ENCODE data around the gene SIX6. TPM values are rescaled to one million over a fixed set of nuclear protein-coding genes. Genes with fewer than 3 reads are reported as not detected.

The SIX6 gene
- total RNA-seq, 1 experiment from 2014 or later, result not detected

GRCh38 chr14:60514378-60514740 is 5.4 kb downstream of the SIX6 start:
- Mint-ChIP-seq H3K4me1 (ENCODE audit: low read depth, unreplicated experiment) (no peaks in the 10 kb centered on the region), H3K27ac (ENCODE audit: unreplicated experiment) (no peak overlapping the region), H3K36me3 (ENCODE audit: insufficient read depth, unreplicated experiment) (peaks cover 13% of the 10 kb centered on the region), H3K27me3 (ENCODE audit: unreplicated experiment) (peaks cover 51% of the 10 kb centered on the region), H3K9me3 (ENCODE audit: low read depth, unreplicated experiment) (no peaks in the 10 kb centered on the region), H3K4me3 (ENCODE audit: low read depth, unreplicated experiment) (peak overlapping the region; percentile 74)
- DNase-seq, result no peak
- BruUV-seq (replicated peaks), result no TSS peak
- intact Hi-C loops (cut with micrococcal nuclease; ENCODE audit: unreplicated experiment), result no loop called here
- TF ChIP-seq CTCF (IDR thresholded peaks at IDR 0.05; ENCODE audit: unreplicated experiment), result no peak
- CTCF ChIA-PET, result no interaction called here

GRCh38 chr14:60514741-60515491 is 6.0 kb downstream of the SIX6 start:
- peaks cover 51% of the 10 kb centered on the region for H3K27me3 Mint-ChIP-seq (ENCODE audit: unreplicated experiment)
- peak; percentile 37 for TF ChIP-seq CTCF (IDR thresholded peaks at IDR 0.05; ENCODE audit: unreplicated experiment)
- no peaks in the 10 kb centered on the region for H3K4me1 Mint-ChIP-seq (ENCODE audit: low read depth, unreplicated experiment)
- peaks cover 13% of the 10 kb centered on the region for H3K36me3 Mint-ChIP-seq (ENCODE audit: insufficient read depth, unreplicated experiment)
- H3K27ac Mint-ChIP-seq (ENCODE audit: unreplicated experiment), result no peak overlapping the region
- H3K9me3 Mint-ChIP-seq (ENCODE audit: low read depth, unreplicated experiment), result no peaks in the 10 kb centered on the region
- intact Hi-C loops (cut with micrococcal nuclease; ENCODE audit: unreplicated experiment), result no loop called here
- H3K4me3 Mint-ChIP-seq (ENCODE audit: low read depth, unreplicated experiment), result peak overlapping the region; percentile 74
- CTCF ChIA-PET, result no interaction called here
- BruUV-seq (replicated peaks), result no TSS peak
- DNase-seq, result peak; percentile 59

- H3K9me3 Mint-ChIP-seq (ENCODE audit: low read depth, unreplicated experiment), result no peaks in the 10 kb centered on the region
- peaks cover 13% of the 10 kb centered on the region for H3K36me3 Mint-ChIP-seq (ENCODE audit: insufficient read depth, unreplicated experiment)
- no peak overlapping the region for H3K27ac Mint-ChIP-seq (ENCODE audit: unreplicated experiment)
- no TSS peak for BruUV-seq (replicated peaks)
- intact Hi-C loops (cut with micrococcal nuclease; ENCODE audit: unreplicated experiment), result no loop called here
- peaks cover 57% of the 10 kb centered on the region for H3K27me3 Mint-ChIP-seq (ENCODE audit: unreplicated experiment)
- peak overlapping the region; percentile 74 for H3K4me3 Mint-ChIP-seq (ENCODE audit: low read depth, unreplicated experiment)
- CTCF ChIA-PET, result no interaction called here
- no peak for DNase-seq
- no peak for TF ChIP-seq CTCF (IDR thresholded peaks at IDR 0.05; ENCODE audit: unreplicated experiment)
- H3K4me1 Mint-ChIP-seq (ENCODE audit: low read depth, unreplicated experiment), result no peaks in the 10 kb centered on the region
These were observed 6.8 kb downstream of the SIX6 start for GRCh38 chr14:60515511-60516289.

- H3K4me3 Mint-ChIP-seq (ENCODE audit: low read depth, unreplicated experiment), result no peak overlapping the region
- CTCF ChIA-PET, result no interaction called here
- H3K27ac Mint-ChIP-seq (ENCODE audit: unreplicated experiment), result peak overlapping the region; percentile 23
- DNase-seq, result no peak
- no peaks in the 10 kb centered on the region for H3K27me3 Mint-ChIP-seq (ENCODE audit: unreplicated experiment)
- H3K36me3 Mint-ChIP-seq (ENCODE audit: insufficient read depth, unreplicated experiment), result no peaks in the 10 kb centered on the region
- no TSS peak for BruUV-seq (replicated peaks)
- H3K9me3 Mint-ChIP-seq (ENCODE audit: low read depth, unreplicated experiment), result no peaks in the 10 kb centered on the region
- intact Hi-C loops (cut with micrococcal nuclease; ENCODE audit: unreplicated experiment), result no loop called here
- no peak for TF ChIP-seq CTCF (IDR thresholded peaks at IDR 0.05; ENCODE audit: unreplicated experiment)
- peaks cover 24% of the 10 kb centered on the region for H3K4me1 Mint-ChIP-seq (ENCODE audit: low read depth, unreplicated experiment)
These were observed 23.5 kb downstream of the SIX6 start for GRCh38 chr14:60532442-60532841.
